Measurements from ENCODE around the gene DNAJB5.

Gene DNAJB5

GRCh38 chr9:35044071-35044470 lies 54.5 kb downstream of the DNAJB5 start:
- H3K4me3 ChIP-seq (ENCODE audit: low read depth, low read length): no peak overlapping the region

All from iPS-11a (cell line).